Sigmoid colon (tissue), 7 donors: ENCODE measurements around the gene LAIR2. TPM values are rescaled to one million over a fixed set of nuclear protein-coding genes. Genes with fewer than 3 reads are reported as not detected.
"Not testable (repeated sequence)": the region's sequence is repeated elsewhere in the genome, so short reads cannot be mapped to it uniquely, and the experiment has no call there.

Source experiments
- DNase-seq: peaks from one replicate; pipeline ENCODE4 v3.0.0-alpha.2; 2019
- H3K27ac ChIP-seq, 4 donors: fragments of 200-600 bp; sonication (generic); one replicate each; pipeline ENCODE4 v1.5.1; 2016 to 2019; ENCODE audit warnings: mild to moderate bottlenecking in 1 of 4
- H3K27me3 ChIP-seq, 3 donors: fragments of 200-600 bp; sonication (generic); one replicate each; pipeline ENCODE4 v1.5.1; 2019; ENCODE audit warnings: mild to moderate bottlenecking in 1 of 3
- H3K36me3 ChIP-seq, 4 donors: fragments of 200-600 bp; sonication (generic); one replicate each; pipeline ENCODE4 v1.5.1; 2016 to 2019
- H3K4me1 ChIP-seq, 4 donors: fragments of 200-600 bp; sonication (generic); one replicate each; pipeline ENCODE4 v1.5.1; 2017 to 2019
- H3K4me3 ChIP-seq, 4 donors: fragments of 200-600 bp; sonication (generic); one replicate each; pipeline ENCODE4 v1.5.1; 2017 to 2019; ENCODE audit warnings: mild to moderate bottlenecking in 2 of 4, moderate library complexity in 1 of 4
- H3K9me3 ChIP-seq, 4 donors: fragments of 200-600 bp in 3 of 4; sonication (generic) in 3 of 4; one replicate each; pipeline versions ENCODE4 v1.5.1 to v1.6.1; 2013 to 2019
- EP300 ChIP-seq, 4 donors: sonication (generic); formaldehyde crosslinking; IDR thresholded peaks; one replicate each; pipeline ENCODE4 v1.6.1; 2017; ENCODE audit warnings: antibody characterized with exemption in 4 of 4
- POLR2A ChIP-seq, 2 donors: fragments of 450-650 bp; IDR thresholded peaks; one replicate each; pipeline ENCODE4 v1.6.1; 2016; ENCODE audit warnings: antibody characterized with exemption in 2 of 2, mild to moderate bottlenecking in 2 of 2, moderate library complexity in 2 of 2
- POLR2AphosphoS5 ChIP-seq, 4 donors: sonication (generic); formaldehyde crosslinking; IDR thresholded peaks; one replicate each; pipeline ENCODE4 v1.6.1; 2017; ENCODE audit warnings: antibody characterized with exemption in 4 of 4
- WGBS, 2 donors: extraction: QIAGEN DNeasy Blood & Tissue Kit; methylation state at CpG; one replicate each; pipeline ENCODE4 v1.1.7; 2013; 5-methylcytosine and 5-hydroxymethylcytosine counted together
- intact Hi-C: fragments of 100-400 bp; cut with DNase I; formaldehyde crosslinking; loops from one replicate; pipeline ENCODE4 v1.15.1; 2023
- polyA plus RNA-seq, 3 donors: library from polyadenylated mRNA; stranded (reverse); fragments of 200-250 nt; gene quantifications; one replicate each; pipeline ENCODE4 v1.2.3, GENCODE V29; 2013
- total RNA-seq, 4 donors: library from RNA; depleted of rRNA; stranded (reverse); fragments of >200 nt; gene quantifications; one replicate each; pipeline ENCODE4 v1.1.0, GENCODE V29; 2016
- TF ChIP-seq, protein P1 (sequence below), 4 experiments: fragments of 450-650 bp in 3 of 4; fragments of 200-600 bp in 1 of 4; IDR thresholded peaks; one replicate each; pipeline ENCODE4 v1.5.1; 2016 to 2019; ENCODE audit warnings: antibody characterized with exemption in 4 of 4, mild to moderate bottlenecking in 3 of 4, moderate library complexity in 2 of 4
- donor health status: healthy with polysubstance abuse.
- donor health status: Bipolar disorder and iron deficiency.
- donor health status: healthy.

Gene LAIR2
- total and polyA plus RNA-seq, 7 donors: 1.9 TPM; not detected in 6

DNA sequence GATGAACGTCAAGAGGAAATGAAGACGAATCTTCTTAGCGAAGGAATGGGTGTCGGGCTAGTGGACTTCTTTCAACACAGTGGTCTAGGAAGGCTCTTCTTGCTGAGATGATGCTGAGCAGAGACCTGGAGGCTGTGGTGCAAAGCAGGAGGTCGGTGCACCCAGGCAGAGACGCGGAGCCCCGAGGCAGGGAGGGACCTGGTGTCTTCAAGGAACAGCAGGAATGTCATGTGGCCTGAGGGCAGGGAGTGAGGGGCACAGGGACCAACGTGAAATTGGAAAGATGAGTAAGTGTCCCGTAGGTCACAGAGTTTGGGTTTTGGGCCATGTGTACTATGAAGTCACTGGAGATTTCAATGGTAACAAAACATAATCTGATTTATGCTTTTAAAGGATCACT, 18.2 kb upstream of the LAIR2 start:
- DNase-seq: no peak
- 77 to 85% methylated on average over 10 of the region's 10 CpGs for WGBS, 2 donors
- intact Hi-C loops: loop anchor here (10.0 kb wide), 1 partner anchor 190 kb away; no protein-coding TSS in a partner anchor

DNA sequence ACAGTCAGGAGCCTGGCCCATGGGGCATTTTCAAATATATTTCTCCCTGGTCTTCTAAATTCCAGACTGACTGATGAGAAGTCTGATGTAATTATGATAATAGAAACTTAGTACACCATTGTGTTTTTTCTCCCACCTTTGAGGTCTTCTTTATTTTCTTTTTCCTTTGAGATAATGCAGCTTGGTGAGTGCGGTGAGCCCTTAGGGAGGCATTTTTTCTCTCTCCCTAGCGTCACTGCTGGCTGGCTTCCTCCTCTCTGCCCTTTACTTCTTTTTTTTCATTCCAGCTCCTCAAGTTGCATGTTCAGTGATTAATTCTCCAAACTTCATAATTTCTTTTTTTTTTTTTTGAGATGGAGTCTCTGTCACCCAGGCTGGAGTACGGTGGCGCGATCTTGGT, 16.8 kb upstream of the LAIR2 start:
- Histone ChIP-seq H3K27ac (no peak overlapping the region), H3K27me3 (peaks cover 0 to 3% (median 0%) of the 10 kb centered on the region in 3 donors), H3K4me3 (no peak overlapping the region), H3K9me3 (no peaks in the 10 kb centered on the region), H3K4me1 (no peaks in the 10 kb centered on the region), H3K36me3 (no peaks in the 10 kb centered on the region)
- 73 to 74% methylated on average over 5 of the region's 5 CpGs for WGBS, 2 donors
- TF ChIP-seq POLR2A (IDR thresholded peaks at IDR 0.05) (no peak), EP300 (IDR thresholded peaks at IDR 0.05) (no peak), POLR2AphosphoS5 (IDR thresholded peaks at IDR 0.05) (no peak)
- DNase-seq: no peak
- intact Hi-C loops: loop anchor here (10.0 kb wide), 1 partner anchor 189 kb away; no protein-coding TSS in a partner anchor

More for the DNA sequence above, 18.2 kb upstream of the LAIR2 start:
- Histone ChIP-seq H3K36me3 (no peaks in the 10 kb centered on the region), H3K4me3 (no peak overlapping the region), H3K4me1 (no peaks in the 10 kb centered on the region), H3K9me3 (no peaks in the 10 kb centered on the region), H3K27ac (no peak overlapping the region), H3K27me3 (peaks cover 0 to 16% (median 0%) of the 10 kb centered on the region in 3 donors)
- TF ChIP-seq POLR2AphosphoS5 (IDR thresholded peaks at IDR 0.05): no peak
- TF ChIP-seq POLR2A (IDR thresholded peaks at IDR 0.05): no peak
- TF ChIP-seq, protein P1, sequence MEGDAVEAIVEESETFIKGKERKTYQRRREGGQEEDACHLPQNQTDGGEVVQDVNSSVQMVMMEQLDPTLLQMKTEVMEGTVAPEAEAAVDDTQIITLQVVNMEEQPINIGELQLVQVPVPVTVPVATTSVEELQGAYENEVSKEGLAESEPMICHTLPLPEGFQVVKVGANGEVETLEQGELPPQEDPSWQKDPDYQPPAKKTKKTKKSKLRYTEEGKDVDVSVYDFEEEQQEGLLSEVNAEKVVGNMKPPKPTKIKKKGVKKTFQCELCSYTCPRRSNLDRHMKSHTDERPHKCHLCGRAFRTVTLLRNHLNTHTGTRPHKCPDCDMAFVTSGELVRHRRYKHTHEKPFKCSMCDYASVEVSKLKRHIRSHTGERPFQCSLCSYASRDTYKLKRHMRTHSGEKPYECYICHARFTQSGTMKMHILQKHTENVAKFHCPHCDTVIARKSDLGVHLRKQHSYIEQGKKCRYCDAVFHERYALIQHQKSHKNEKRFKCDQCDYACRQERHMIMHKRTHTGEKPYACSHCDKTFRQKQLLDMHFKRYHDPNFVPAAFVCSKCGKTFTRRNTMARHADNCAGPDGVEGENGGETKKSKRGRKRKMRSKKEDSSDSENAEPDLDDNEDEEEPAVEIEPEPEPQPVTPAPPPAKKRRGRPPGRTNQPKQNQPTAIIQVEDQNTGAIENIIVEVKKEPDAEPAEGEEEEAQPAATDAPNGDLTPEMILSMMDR (IDR thresholded peaks at IDR 0.05): no peak
- no peak for TF ChIP-seq EP300 (IDR thresholded peaks at IDR 0.05)

GRCh38 chr19:54489341-54489740, 13.3 kb upstream of the LAIR2 start:
- WGBS, 2 donors: 70 to 77% methylated on average over 7 of the region's 7 CpGs
- Histone ChIP-seq H3K4me3 (no peak overlapping the region), H3K4me1 (no peaks in the 10 kb centered on the region), H3K27ac (no peak overlapping the region), H3K36me3 (no peaks in the 10 kb centered on the region), H3K27me3 (peaks cover 0 to 14% (median 0%) of the 10 kb centered on the region in 3 donors), H3K9me3 (no peaks in the 10 kb centered on the region)
- no peak for DNase-seq
- intact Hi-C loops: loop anchor here (10.0 kb wide), 1 partner anchor 185 kb away; no protein-coding TSS in a partner anchor
- TF ChIP-seq, protein P1 (IDR thresholded peaks at IDR 0.05): no peak
- TF ChIP-seq POLR2A (IDR thresholded peaks at IDR 0.05) (no peak), POLR2AphosphoS5 (IDR thresholded peaks at IDR 0.05) (no peak), EP300 (IDR thresholded peaks at IDR 0.05) (no peak)

DNA sequence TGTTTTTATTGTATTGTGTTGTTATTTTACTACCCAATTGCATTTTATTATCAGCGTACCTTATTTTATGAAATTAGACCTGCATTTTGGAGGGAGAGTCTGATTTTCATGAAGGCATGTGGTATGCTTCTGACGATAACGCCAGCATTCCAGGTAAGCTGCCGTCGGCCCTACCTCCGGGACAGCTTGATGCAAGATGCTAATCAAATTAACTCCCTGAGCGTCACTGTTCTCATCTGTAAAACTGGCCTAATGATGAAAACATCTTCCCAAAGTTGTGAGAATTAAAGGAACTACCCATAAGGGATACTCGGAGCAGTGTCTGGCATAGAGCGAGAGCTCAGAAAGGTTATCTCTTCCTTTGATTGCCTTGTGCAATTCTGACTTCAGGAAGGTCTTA, 12.9 kb upstream of the LAIR2 start:
- Histone ChIP-seq H3K9me3 (no peaks in the 10 kb centered on the region), H3K4me1 (no peaks in the 10 kb centered on the region), H3K27ac (no peak overlapping the region), H3K27me3 (peaks cover 0 to 18% (median 0%) of the 10 kb centered on the region in 3 donors), H3K4me3 (no peak overlapping the region), H3K36me3 (no peaks in the 10 kb centered on the region)
- intact Hi-C loops: loop anchor here (10.0 kb wide), 1 partner anchor 185 kb away; no protein-coding TSS in a partner anchor
- TF ChIP-seq EP300 (IDR thresholded peaks at IDR 0.05) (no peak), POLR2A (IDR thresholded peaks at IDR 0.05) (no peak), POLR2AphosphoS5 (IDR thresholded peaks at IDR 0.05) (no peak)
- TF ChIP-seq, protein P1 (IDR thresholded peaks at IDR 0.05): no peak
- 67% methylated on average over 9 of the region's 9 CpGs for WGBS, 2 donors
- DNase-seq: no peak

- Histone ChIP-seq H3K27ac (no peak overlapping the region), H3K4me1 (no peaks in the 10 kb centered on the region), H3K27me3 (peaks cover 0 to 26% (median 0%) of the 10 kb centered on the region in 3 donors), H3K9me3 (no peaks in the 10 kb centered on the region), H3K4me3 (no peak overlapping the region), H3K36me3 (no peaks in the 10 kb centered on the region)
- intact Hi-C loops: no loop called here
- no peak for TF ChIP-seq POLR2AphosphoS5 (IDR thresholded peaks at IDR 0.05)
- 89 to 93% methylated on average over 18 of the region's 18 CpGs for WGBS, 2 donors
- no peak for DNase-seq
These were observed 10.1 kb upstream of the LAIR2 start for GRCh38 chr19:54492568-54492967.

GRCh38 chr19:54493056-54493455, 9.6 kb upstream of the LAIR2 start:
- 79 to 90% methylated on average over 5 of the region's 5 CpGs for WGBS, 2 donors
- H3K27ac ChIP-seq, DNase-seq, H3K4me1 ChIP-seq, H3K9me3 ChIP-seq, intact Hi-C loops, H3K4me3 ChIP-seq, H3K36me3 ChIP-seq: not testable (repeated sequence)
- peaks cover 0 to 26% (median 0%) of the 10 kb centered on the region in 3 donors for H3K27me3 ChIP-seq
